Globus pallidus (tissue), 1 donor: ENCODE measurements around the gene INPPL1.

ENCODE experiments used
- DNase-seq: peaks from one replicate; pipeline ENCODE4 v3.0.0-alpha.2; 2015; ENCODE audit warnings: low spot score

The INPPL1 gene

DNA sequence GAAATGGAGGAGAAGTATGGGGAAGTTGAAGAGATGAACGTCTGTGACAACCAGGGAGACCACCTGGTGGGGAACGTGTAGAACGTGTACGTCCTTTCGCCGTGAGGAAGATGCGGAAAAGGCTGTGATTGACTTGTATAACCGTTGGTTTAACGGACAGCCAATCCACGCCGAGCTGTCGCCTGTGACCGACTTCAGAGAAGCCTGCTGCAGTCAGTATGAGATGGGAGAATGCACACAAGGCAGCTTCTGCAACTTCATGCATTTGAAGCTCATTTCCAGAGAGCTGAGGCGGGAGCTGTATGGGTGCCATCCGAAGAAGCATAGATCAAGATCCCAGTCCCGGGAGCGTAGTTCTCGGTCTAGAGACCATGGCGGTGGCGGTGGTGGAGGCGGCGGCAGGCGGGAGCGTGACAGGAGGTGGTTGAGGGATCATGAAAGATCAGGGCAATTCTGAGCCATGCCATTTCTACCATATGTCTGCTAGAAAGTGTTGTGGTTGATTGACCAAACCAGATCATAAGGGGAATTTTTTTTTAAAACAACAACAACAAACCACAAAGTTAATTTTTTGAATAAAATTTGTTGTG lies 56.3 kb downstream of the INPPL1 start:
- no peak for DNase-seq

DNA sequence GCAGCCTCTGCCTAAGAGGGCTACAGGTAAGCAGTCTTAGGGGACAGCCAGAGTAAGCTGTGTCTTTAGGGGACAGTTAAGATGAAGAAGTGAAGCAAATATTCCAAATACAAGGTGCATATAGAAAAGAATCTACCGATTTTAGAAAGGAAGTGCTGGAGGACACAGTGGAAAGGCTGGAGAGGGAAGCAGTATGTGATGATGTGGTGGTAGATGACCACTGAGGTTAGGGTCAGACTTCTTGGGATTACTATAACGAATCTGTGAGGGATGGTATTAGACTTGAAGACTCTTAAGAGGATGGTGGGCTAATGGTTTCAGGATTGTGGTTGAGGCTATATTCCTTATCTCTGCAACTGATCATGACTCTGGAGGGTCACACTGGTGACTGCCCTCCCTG lies 59.4 kb downstream of the INPPL1 start:
- DNase-seq: no peak

DNA sequence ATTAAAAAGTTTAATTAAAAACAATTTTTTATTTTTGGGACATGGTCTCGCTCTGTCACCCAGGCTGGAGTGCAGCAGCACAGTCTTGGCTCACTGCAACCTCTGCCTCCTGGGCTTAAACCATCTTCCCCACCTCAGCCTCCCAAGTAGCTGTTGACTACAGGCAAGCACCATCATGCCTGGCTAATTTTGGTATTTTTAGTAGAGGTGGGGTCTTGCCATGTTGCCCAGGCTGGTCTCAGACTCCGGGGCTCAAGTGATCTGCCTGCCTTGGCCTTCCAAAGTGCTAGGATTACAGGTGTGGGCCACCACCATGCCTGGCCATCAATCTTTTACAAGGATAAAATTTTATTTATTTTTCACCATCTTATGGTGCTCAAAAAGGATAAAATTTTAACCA lies 62.7 kb downstream of the INPPL1 start:
- DNase-seq: no peak
